Stomach smooth muscle (tissue), 2 donors: ENCODE data around the gene TMEM236.

Source experiments
- H3K27ac ChIP-seq: one replicate; pipeline ENCODE4 v1.7.0; 2013; ENCODE audit warnings: mild to moderate bottlenecking, low read length, inconsistent platforms
- H3K27me3 ChIP-seq, 2 donors: one replicate each; pipeline ENCODE4 v1.7.0; 2013; ENCODE audit warnings: low read length in 2 of 2; ENCODE audit not compliant: insufficient read depth in 2 of 2, control insufficient read depth in 1 of 2
- H3K36me3 ChIP-seq, 2 donors: one replicate each; pipeline ENCODE4 v1.7.0; 2013; ENCODE audit warnings: low read length in 2 of 2; ENCODE audit not compliant: control insufficient read depth in 2 of 2, insufficient read depth in 2 of 2
- H3K4me1 ChIP-seq: one replicate; pipeline ENCODE4 v1.7.0; 2013; ENCODE audit warnings: low read length; ENCODE audit not compliant: control insufficient read depth, insufficient read depth
- H3K4me3 ChIP-seq, 2 donors: one replicate each; pipeline ENCODE4 v1.7.0; 2013; ENCODE audit warnings: low read length in 2 of 2
- H3K9ac ChIP-seq, 2 donors: one replicate each; pipeline ENCODE4 v1.7.0; 2013; ENCODE audit warnings: low read length in 2 of 2, mild to moderate bottlenecking in 1 of 2
- H3K9me3 ChIP-seq, 2 donors: one replicate each; pipeline ENCODE4 v1.7.0; 2013; ENCODE audit warnings: low read length in 2 of 2; ENCODE audit not compliant: control insufficient read depth in 2 of 2
- donor health status: healthy.
- donor health status: Pancreatic carcinoma.

Gene TMEM236

DNA sequence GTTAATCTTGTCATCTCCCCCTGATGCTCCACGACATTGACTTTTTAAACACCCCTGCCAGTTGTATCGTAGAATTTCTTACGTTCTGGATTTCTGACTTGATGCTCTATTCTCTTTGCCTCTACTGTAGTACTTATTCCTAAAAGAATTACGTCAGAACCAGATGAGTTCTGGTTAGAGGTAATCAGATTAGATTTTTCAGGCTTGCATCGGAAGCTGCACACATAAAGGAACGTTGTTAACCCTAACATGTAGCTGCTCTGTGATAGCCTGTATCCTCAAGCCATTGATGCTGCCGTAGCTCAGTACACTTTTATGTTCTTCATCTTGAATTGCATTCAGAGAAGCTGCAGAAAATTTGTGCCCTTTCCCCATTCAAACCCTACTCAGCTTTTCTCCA, 26.3 kb upstream of the TMEM236 start:
- Histone ChIP-seq H3K4me1 (no peaks in the 10 kb centered on the region), H3K27me3 (no peaks in the 10 kb centered on the region), H3K9ac (no peak overlapping the region), H3K36me3 (no peaks in the 10 kb centered on the region), H3K4me3 (no peak overlapping the region), H3K9me3 (no peaks in the 10 kb centered on the region), H3K27ac (no peak overlapping the region)

DNA sequence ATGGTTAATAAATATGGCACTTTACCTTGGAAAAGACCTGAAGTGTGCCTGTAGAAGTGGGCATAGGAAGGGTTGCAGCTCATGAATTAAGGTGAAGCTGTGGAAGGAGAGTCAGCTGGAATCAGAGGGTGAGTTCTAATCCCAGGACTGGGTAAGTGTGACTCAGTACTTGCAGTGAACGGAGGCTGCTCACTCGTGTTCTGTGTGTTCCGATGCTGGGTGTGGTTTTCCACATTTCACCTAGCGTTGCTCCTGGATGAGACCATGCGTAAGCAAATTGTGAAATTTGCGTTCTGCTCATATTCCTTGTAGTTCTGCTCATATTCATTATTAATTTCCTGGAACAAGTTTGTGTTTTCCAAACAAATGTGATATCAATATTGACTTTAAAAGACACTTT, 22.4 kb upstream of the TMEM236 start:
- Histone ChIP-seq H3K4me3 (no peak overlapping the region), H3K27ac (no peak overlapping the region), H3K36me3 (no peaks in the 10 kb centered on the region), H3K4me1 (no peaks in the 10 kb centered on the region), H3K9ac (no peak overlapping the region), H3K9me3 (no peaks in the 10 kb centered on the region), H3K27me3 (no peaks in the 10 kb centered on the region)

DNA sequence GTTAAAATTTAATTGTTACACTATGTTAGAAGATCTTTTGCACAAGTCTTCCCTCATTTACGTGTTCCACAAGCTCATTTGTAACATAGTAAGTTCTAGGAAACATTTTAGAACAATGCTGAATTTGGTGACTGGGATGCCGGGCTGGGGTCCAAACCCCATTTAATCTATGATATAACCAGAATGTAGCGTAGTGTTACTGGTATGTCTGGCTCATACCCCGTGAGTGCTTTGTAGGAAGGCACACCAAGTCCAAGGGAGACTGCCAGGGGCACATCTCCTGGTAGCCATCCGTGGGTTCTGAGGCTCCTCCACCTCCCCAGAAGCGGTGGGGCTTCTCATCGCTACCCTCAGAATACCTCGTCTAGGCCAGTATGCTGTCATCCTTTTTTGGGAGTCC, 21.3 kb upstream of the TMEM236 start:
- no peak overlapping the region for H3K27ac ChIP-seq
- no peak overlapping the region for H3K4me3 ChIP-seq
- no peak overlapping the region for H3K9ac ChIP-seq
- no peaks in the 10 kb centered on the region for H3K36me3 ChIP-seq
- no peaks in the 10 kb centered on the region for H3K27me3 ChIP-seq
- H3K4me1 ChIP-seq: no peaks in the 10 kb centered on the region
- no peaks in the 10 kb centered on the region for H3K9me3 ChIP-seq

DNA sequence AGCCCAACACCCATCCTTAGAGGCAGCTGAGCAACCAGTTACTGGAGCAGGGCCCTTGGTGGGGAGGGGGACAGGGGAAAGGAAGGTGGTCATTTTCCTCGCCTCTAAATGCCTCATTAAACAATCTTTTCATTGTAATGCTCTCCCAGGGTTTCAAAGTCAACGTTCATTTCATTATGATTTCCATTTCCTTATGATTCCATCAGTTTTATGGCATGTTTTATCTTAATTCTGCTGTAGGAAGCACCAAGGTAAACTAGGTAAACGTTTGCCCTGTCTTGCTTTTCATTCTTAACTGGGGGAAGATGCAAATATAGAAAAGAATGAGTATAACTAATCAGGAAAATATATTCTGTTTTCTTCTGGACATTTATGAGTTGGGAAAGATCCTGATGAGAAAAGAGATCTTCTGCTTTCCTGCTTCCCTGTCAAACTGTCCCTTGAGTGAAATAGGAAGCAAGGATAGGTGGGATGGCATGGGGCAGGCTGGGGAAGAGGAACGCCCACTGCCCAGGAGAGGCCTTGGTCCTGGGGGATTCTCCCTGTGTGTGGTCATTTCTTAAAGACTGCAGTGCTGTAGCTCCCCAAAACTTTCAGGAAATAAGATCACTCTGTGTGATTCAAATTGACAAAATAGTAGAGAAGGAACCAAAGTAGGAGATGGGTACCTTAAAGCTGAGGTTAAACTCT, 20.5 kb upstream of the TMEM236 start:
- Histone ChIP-seq H3K4me1 (no peaks in the 10 kb centered on the region), H3K9ac (no peak overlapping the region), H3K9me3 (no peaks in the 10 kb centered on the region), H3K27me3 (no peaks in the 10 kb centered on the region), H3K27ac (no peak overlapping the region), H3K4me3 (no peak overlapping the region), H3K36me3 (no peaks in the 10 kb centered on the region)

DNA sequence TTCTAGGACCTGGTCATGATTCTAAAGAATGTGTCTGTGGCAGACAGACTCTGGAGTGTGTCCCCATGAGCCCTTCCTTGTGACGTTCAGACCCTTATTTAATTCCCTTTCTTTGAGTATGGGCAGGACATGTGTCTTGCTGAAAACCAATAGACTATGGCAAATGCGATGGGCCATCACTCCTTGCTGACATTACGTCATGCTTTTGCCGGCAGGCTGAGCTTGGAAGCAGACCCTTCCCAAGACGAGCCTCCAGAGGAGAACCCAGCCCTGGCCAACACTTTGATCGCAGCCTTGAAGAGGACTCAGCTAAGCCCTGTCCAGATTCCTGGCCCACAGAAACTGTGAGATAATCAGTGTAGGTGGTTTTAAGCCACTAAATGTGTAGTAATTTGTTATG, 18.4 kb upstream of the TMEM236 start:
- no peaks in the 10 kb centered on the region for H3K27me3 ChIP-seq
- no peak overlapping the region for H3K27ac ChIP-seq
- H3K4me1 ChIP-seq: peaks cover 2% of the 10 kb centered on the region
- H3K9ac ChIP-seq: no peak overlapping the region
- H3K4me3 ChIP-seq: no peak overlapping the region
- H3K36me3 ChIP-seq: no peaks in the 10 kb centered on the region
- H3K9me3 ChIP-seq: no peaks in the 10 kb centered on the region

- Histone ChIP-seq H3K4me1 (peaks cover 2% of the 10 kb centered on the region), H3K9ac (no peak overlapping the region), H3K27ac (no peak overlapping the region), H3K4me3 (no peak overlapping the region), H3K27me3 (no peaks in the 10 kb centered on the region), H3K36me3 (no peaks in the 10 kb centered on the region), H3K9me3 (no peaks in the 10 kb centered on the region)
Measured at GRCh38 chr10:17734432-17735080, 17.4 kb upstream of the TMEM236 start.

GRCh38 chr10:17735166-17735941, 16.6 kb upstream of the TMEM236 start:
- no peak overlapping the region for H3K9ac ChIP-seq

GRCh38 chr10:17736223-17736622, 15.8 kb upstream of the TMEM236 start:
- Histone ChIP-seq H3K4me1 (peaks cover 2% of the 10 kb centered on the region), H3K9ac (no peak overlapping the region), H3K27me3 (no peaks in the 10 kb centered on the region), H3K36me3 (no peaks in the 10 kb centered on the region), H3K9me3 (no peaks in the 10 kb centered on the region), H3K4me3 (no peak overlapping the region), H3K27ac (no peak overlapping the region)

More at GRCh38 chr10:17735166-17735941, 16.6 kb upstream of the TMEM236 start:
- H3K4me1 ChIP-seq: peaks cover 2% of the 10 kb centered on the region
- H3K36me3 ChIP-seq: no peaks in the 10 kb centered on the region
- H3K9me3 ChIP-seq: no peaks in the 10 kb centered on the region
- H3K4me3 ChIP-seq: no peak overlapping the region
- no peak overlapping the region for H3K27ac ChIP-seq
- H3K27me3 ChIP-seq: no peaks in the 10 kb centered on the region

DNA sequence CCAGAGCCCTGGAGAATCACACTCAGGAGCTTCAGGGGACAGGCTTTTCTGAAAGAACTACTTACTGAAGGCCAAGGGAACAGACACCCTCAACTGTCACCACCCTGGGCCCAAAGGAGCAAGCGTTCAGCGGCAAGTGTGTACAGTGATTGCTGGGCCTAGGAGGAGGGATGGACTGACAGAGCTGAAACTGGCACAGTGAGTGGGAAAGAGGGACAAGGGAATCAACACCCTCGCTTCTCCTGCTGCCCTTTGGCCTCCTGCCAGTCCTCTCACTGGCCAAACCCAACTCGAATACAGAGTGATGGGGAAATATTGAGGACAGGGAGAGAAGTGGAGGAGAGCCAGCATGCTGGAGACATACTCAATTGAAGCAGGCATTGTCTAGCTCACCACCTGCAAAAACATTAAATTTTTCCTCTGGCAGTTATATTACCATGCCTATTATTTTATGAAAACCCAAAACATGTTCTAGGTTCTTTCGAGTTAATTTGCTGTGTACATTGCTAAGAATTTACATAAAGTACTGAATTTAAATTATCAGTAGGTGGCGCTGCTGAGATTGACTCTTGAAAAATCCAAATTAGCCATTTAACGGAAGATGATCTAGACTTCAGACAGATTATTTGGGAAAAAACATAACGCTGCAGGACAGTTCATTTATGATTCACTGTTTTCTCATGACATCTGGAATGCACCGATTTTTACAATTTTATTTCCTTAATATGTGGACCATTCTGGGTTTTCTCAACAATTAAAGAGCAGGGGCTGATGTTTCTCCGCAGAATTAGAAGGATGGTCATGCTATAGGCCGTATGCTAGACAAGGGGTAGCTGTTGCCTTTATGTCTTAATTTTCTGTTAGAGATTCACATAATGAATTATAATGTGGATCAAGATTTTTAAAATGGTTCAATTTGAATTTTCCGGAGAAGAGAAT, 14.7 kb upstream of the TMEM236 start:
- no peak overlapping the region for H3K4me3 ChIP-seq
- no peak overlapping the region for H3K9ac ChIP-seq
- no peaks in the 10 kb centered on the region for H3K9me3 ChIP-seq
- no peaks in the 10 kb centered on the region for H3K27me3 ChIP-seq
- H3K4me1 ChIP-seq: peaks cover 2% of the 10 kb centered on the region
- H3K27ac ChIP-seq: no peak overlapping the region
- H3K36me3 ChIP-seq: no peaks in the 10 kb centered on the region

- H3K9me3 ChIP-seq: no peaks in the 10 kb centered on the region
- no peak overlapping the region for H3K9ac ChIP-seq
- H3K27me3 ChIP-seq: no peaks in the 10 kb centered on the region
- H3K4me1 ChIP-seq: peaks cover 2% of the 10 kb centered on the region
- no peak overlapping the region for H3K4me3 ChIP-seq
- H3K36me3 ChIP-seq: no peaks in the 10 kb centered on the region
- H3K27ac ChIP-seq: no peak overlapping the region
Measured at GRCh38 chr10:17740668-17741067, 11.3 kb upstream of the TMEM236 start.
